ENCODE measurements around the gene RET. TPM values are rescaled to one million over a fixed set of nuclear protein-coding genes. Genes with fewer than 3 reads are reported as not detected.

The RET gene
- total and polyA plus RNA-seq, 4 donors = 0.31 to 1.3 (median 0.77) TPM

DNA sequence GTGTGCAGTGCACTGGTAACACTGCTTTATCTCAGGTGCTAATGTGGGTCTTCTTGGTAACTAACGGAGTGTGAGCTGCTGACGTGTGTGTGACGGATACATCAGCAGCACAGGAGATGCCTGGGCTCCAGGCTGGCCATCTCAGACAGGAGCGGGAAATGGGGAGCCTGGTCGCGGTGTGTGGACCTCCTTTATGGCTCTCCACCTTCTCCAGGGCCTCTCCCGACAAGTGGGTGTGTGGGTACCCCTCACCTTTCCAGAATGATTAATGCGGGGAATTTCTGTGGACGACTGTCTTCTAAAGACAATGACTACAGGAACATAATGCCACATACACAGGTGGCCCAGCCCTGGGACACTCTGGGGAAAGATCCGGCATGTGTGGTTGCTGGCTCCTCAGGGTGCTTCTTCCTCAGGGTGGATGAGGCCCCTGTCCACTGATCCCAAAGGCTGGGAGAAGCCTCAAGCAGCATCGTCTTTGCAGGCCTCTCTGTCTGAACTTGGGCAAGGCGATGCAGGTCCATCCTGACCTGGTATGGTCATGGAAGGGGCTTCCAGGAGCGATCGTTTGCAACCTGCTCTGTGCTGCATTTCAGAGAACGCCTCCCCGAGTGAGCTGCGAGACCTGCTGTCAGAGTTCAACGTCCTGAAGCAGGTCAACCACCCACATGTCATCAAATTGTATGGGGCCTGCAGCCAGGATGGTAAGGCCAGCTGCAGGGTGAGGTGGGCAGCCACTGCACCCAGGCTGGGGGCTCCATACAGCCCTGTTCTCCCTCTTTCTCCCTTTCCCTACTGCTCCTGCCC, 41.1 kb downstream of the RET start:
- no peaks in the 10 kb centered on the region for H3K36me3 ChIP-seq (ENCODE audit: control insufficient read depth in 4 of 4, insufficient read depth in 4 of 4, low read length in 4 of 4)
- TF ChIP-seq, protein P1, sequence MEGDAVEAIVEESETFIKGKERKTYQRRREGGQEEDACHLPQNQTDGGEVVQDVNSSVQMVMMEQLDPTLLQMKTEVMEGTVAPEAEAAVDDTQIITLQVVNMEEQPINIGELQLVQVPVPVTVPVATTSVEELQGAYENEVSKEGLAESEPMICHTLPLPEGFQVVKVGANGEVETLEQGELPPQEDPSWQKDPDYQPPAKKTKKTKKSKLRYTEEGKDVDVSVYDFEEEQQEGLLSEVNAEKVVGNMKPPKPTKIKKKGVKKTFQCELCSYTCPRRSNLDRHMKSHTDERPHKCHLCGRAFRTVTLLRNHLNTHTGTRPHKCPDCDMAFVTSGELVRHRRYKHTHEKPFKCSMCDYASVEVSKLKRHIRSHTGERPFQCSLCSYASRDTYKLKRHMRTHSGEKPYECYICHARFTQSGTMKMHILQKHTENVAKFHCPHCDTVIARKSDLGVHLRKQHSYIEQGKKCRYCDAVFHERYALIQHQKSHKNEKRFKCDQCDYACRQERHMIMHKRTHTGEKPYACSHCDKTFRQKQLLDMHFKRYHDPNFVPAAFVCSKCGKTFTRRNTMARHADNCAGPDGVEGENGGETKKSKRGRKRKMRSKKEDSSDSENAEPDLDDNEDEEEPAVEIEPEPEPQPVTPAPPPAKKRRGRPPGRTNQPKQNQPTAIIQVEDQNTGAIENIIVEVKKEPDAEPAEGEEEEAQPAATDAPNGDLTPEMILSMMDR (IDR thresholded peaks at IDR 0.05; ENCODE audit: control extremely low read depth, extremely low read depth) = no peak
- H3K27ac ChIP-seq (ENCODE audit: low read depth in 1 of 2, low read length in 1 of 2) = no peak overlapping the region
- DNase-seq (no peak), ATAC-seq (ENCODE audit: insufficient read depth, low FRiP score) (no peak)
- peaks cover 0 to 12% (median 5%) of the 10 kb centered on the region in 5 donors for H3K4me1 ChIP-seq (ENCODE audit: control insufficient read depth in 5 of 5, insufficient read depth in 5 of 5, low read length in 5 of 5)
- H3K27me3 ChIP-seq (ENCODE audit: control insufficient read depth in 3 of 3, insufficient read depth in 3 of 3, low read length in 2 of 3) = no peaks in the 10 kb centered on the region
- WGBS, 2 donors = 88 to 93% methylated on average over 18 of the region's 18 CpGs
- H3K9me3 ChIP-seq (ENCODE audit: control insufficient read depth in 4 of 4, insufficient read depth in 3 of 4, low read length in 3 of 4) = no peaks in the 10 kb centered on the region
- no peak overlapping the region for H3K9ac ChIP-seq (ENCODE audit: insufficient read depth in 1 of 2, low read length in 2 of 2)
- H3K4me3 ChIP-seq = no peak overlapping the region

DNA sequence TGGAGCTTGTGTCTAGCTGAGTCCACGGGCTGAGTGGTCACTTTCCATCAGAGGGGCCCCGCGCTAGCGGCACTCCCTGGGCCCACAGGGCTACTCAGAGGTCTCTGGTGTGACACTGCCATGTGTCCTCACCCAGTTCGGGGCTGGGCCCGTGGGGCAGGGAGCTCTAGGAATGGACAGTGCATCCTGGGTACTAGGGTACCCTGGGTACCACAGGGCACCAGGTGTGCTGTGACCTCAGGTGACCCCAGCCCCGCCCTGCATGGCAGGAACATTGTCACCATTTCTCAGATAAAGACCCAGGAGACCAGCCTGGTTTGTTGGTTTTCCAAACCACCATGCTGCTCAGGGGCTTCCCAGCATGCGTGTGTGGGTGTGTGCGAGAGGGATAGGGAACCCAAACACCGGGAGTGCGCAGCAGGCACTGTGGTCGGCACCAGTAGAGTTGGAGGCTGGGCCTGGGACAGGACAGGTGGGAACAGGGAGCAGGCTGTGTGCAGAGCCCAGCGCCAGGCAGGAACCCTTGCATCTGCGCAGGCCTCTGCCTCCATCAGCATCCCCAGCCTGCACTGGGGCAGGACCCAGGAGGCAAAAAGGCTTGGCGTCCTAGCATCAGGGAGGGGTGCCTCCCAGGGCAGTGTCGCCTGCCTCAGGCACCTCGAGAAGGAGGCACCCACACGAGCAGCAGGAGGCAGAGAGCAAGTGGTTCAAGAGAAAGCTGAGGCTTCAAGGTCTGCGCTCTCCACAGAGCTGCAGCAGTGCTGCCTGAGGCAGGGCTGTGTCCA, 42.0 kb downstream of the RET start:
- peaks cover 0 to 12% (median 5%) of the 10 kb centered on the region in 5 donors for H3K4me1 ChIP-seq (ENCODE audit: control insufficient read depth in 5 of 5, insufficient read depth in 5 of 5, low read length in 5 of 5)
- DNase-seq (no peak), ATAC-seq (ENCODE audit: insufficient read depth, low FRiP score) (no peak)
- TF ChIP-seq, protein P1 (IDR thresholded peaks at IDR 0.05; ENCODE audit: control extremely low read depth, extremely low read depth) = no peak
- no peak overlapping the region for H3K4me3 ChIP-seq
- H3K9ac ChIP-seq (ENCODE audit: insufficient read depth in 1 of 2, low read length in 2 of 2) = no peak overlapping the region
- H3K36me3 ChIP-seq (ENCODE audit: control insufficient read depth in 4 of 4, insufficient read depth in 4 of 4, low read length in 4 of 4) = no peaks in the 10 kb centered on the region
- no peaks in the 10 kb centered on the region for H3K27me3 ChIP-seq (ENCODE audit: control insufficient read depth in 3 of 3, insufficient read depth in 3 of 3, low read length in 2 of 3)
- WGBS, 2 donors = 85 to 88% methylated on average over 18 to 19 of the region's 19 CpGs
- no peak overlapping the region for H3K27ac ChIP-seq (ENCODE audit: low read depth in 1 of 2, low read length in 1 of 2)
- H3K9me3 ChIP-seq (ENCODE audit: control insufficient read depth in 4 of 4, insufficient read depth in 3 of 4, low read length in 3 of 4) = no peaks in the 10 kb centered on the region

DNA sequence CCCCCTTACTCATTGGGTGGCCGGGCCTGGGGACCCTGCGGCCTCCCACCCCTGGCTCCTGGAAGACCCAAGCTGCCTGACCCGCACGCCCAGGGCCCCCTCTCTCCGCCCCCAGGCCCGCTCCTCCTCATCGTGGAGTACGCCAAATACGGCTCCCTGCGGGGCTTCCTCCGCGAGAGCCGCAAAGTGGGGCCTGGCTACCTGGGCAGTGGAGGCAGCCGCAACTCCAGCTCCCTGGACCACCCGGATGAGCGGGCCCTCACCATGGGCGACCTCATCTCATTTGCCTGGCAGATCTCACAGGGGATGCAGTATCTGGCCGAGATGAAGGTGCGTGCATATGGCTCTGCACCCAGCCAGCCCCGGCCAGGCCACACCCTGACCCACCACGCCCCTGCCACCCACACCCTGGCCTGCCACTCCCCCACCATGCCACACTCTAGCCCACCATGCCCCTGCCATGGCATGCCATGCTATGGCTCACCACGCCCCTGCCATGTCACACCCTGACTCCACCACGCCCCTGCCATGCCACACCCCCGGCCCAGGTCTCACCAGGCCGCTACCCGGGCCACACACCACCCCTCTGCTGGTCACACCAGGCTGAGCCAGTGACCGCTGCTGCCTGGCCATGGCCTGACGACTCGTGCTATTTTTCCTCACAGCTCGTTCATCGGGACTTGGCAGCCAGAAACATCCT, 42.7 kb downstream of the RET start:
- no peaks in the 10 kb centered on the region for H3K27me3 ChIP-seq (ENCODE audit: control insufficient read depth in 3 of 3, insufficient read depth in 3 of 3, low read length in 2 of 3)
- no peak for ATAC-seq (ENCODE audit: insufficient read depth, low FRiP score)
- TF ChIP-seq, protein P1 (IDR thresholded peaks at IDR 0.05; ENCODE audit: control extremely low read depth, extremely low read depth) = no peak
- no peak overlapping the region for H3K27ac ChIP-seq (ENCODE audit: low read depth in 1 of 2, low read length in 1 of 2)
- peak in 1 of 3 donors; percentile 19 for DNase-seq
- H3K4me1 ChIP-seq (ENCODE audit: control insufficient read depth in 5 of 5, insufficient read depth in 5 of 5, low read length in 5 of 5) = peaks cover 0 to 12% (median 5%) of the 10 kb centered on the region in 5 donors
- H3K4me3 ChIP-seq = no peak overlapping the region
- no peaks in the 10 kb centered on the region for H3K9me3 ChIP-seq (ENCODE audit: control insufficient read depth in 4 of 4, insufficient read depth in 3 of 4, low read length in 3 of 4)
- no peaks in the 10 kb centered on the region for H3K36me3 ChIP-seq (ENCODE audit: control insufficient read depth in 4 of 4, insufficient read depth in 4 of 4, low read length in 4 of 4)
- WGBS, 2 donors = 91% methylated on average over 29 to 31 of the region's 31 CpGs
- H3K9ac ChIP-seq (ENCODE audit: insufficient read depth in 1 of 2, low read length in 2 of 2) = no peak overlapping the region
